Measurements from ENCODE around the gene C3orf33. TPM values are rescaled to one million over a fixed set of nuclear protein-coding genes. Genes with fewer than 3 reads are reported as not detected.

Gene C3orf33
- total and polyA plus RNA-seq, 2 of the 13 experiments (the other 11 are each of a cell fraction or from before 2014, with no cell fraction given) = 9.2 to 12.6 TPM

GRCh38 chr3:155745795-155746550 lies 60.1 kb downstream of the C3orf33 start (continued):
- no peak for TF ChIP-seq NFAT5 (CRISPR knock-in tag; IDR thresholded peaks at IDR 0.05)
- TF ChIP-seq PITX1 (CRISPR knock-in tag; IDR thresholded peaks at IDR 0.05) = 0 out of 2 replicates have a peak, but pooled peaks have one; percentile 15
- peak; percentile 75 for TF ChIP-seq GFI1 (CRISPR knock-in tag; IDR thresholded peaks at IDR 0.05; ENCODE audit: borderline replicate concordance)
- TF ChIP-seq NCOA2 (CRISPR knock-in tag; IDR thresholded peaks at IDR 0.05) = no peak
- TF ChIP-seq SAP130 (CRISPR knock-in tag; IDR thresholded peaks at IDR 0.05; ENCODE audit: low read depth) = peak; percentile 41
- TF ChIP-seq SMAD1 (CRISPR knock-in tag; IDR thresholded peaks at IDR 0.05; ENCODE audit: borderline replicate concordance, low read depth) = no peak
- TF ChIP-seq ZFY (CRISPR knock-in tag; IDR thresholded peaks at IDR 0.05) = 0 out of 2 replicates have a peak, but pooled peaks have one; percentile 18
- peak; percentile 21; the same call in 1 of the 2 replicates for TF ChIP-seq BCL6 (CRISPR knock-in tag; IDR thresholded peaks at IDR 0.05)
- TF ChIP-seq ZNF850 (CRISPR knock-in tag; conservative IDR thresholded peaks at IDR 0.05) = no peak
- peak; percentile 71; the same call in 1 of the 2 replicates for TF ChIP-seq ARID3A (IDR thresholded peaks at IDR 0.05; ENCODE audit: low read depth, low read length)
- no peak for TF ChIP-seq MAFF (IDR thresholded peaks at IDR 0.05; ENCODE audit: low read depth, low read length)
- TF ChIP-seq GPN1 (CRISPR knock-in tag; IDR thresholded peaks at IDR 0.05; ENCODE audit: borderline replicate concordance) = no peak
- no peak for TF ChIP-seq HOXA7 (CRISPR knock-in tag; IDR thresholded peaks at IDR 0.05)
- TF ChIP-seq ZMYM2 (CRISPR knock-in tag; IDR thresholded peaks at IDR 0.05) = no peak
- TF ChIP-seq ZNF33B (CRISPR knock-in tag; IDR thresholded peaks at IDR 0.05) = no peak
- 0 out of 2 replicates have a peak, but pooled peaks have one; percentile 23 for TF ChIP-seq MED1 (CRISPR knock-in tag; IDR thresholded peaks at IDR 0.05)
- no peak for TF ChIP-seq POGK (CRISPR knock-in tag; conservative IDR thresholded peaks at IDR 0.05)
- TF ChIP-seq ZGPAT (CRISPR knock-in tag; IDR thresholded peaks at IDR 0.05) = no peak
- TF ChIP-seq ZNF781 (CRISPR knock-in tag; IDR thresholded peaks at IDR 0.05; ENCODE audit: borderline replicate concordance, not compliant biosample characterization) = no peak
- no peak for TF ChIP-seq RFXAP (CRISPR knock-in tag; IDR thresholded peaks at IDR 0.05; ENCODE audit: borderline replicate concordance)

Data from HepG2 (cell line).